ENCODE measurements around the gene VPS13D.
"Not testable (repeated sequence)": the region's sequence is repeated elsewhere in the genome, so short reads cannot be mapped to it uniquely, and the experiment has no call there.

Gene VPS13D

GRCh38 chr1:12448746-12449177, 218.9 kb downstream of the VPS13D start:
- DNase-seq (ENCODE audit: low read depth in 3 of 3) = no peak

DNA sequence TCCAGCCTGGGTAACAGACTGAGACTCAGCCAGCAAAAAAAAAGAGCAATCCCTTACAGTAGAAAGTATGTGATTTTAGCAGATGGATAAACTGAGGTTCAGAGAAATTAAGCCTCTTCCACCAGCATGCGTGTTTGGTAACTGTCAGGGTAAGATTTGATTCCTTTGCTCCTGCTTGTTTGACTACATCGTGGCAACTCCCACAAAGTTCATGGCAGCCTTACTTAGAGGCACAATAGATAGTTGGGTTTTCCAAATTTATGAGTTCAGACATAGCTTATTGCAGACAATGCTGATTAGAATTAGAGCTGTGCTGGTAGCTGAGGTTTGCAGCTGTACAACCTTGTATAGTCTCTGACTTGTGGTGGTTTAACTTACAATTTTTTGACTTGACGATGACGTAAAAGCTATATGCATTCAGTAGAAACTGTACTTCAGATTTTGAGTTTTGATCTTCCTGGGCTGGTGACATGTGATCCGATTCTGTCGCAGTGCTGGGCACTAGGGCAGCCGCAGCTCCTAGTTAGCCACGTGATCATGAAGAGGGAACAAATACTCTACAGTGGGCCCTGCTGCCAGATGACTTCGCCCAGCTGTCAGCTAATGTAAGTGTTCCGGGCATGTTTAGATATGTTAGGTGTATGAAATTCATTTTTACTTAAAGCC, 220.4 kb downstream of the VPS13D start:
- DNase-seq (ENCODE audit: low read depth in 3 of 3) = no peak

GRCh38 chr1:12450756-12451559, 221.1 kb downstream of the VPS13D start:
- no peak for DNase-seq (ENCODE audit: low read depth in 3 of 3)

DNA sequence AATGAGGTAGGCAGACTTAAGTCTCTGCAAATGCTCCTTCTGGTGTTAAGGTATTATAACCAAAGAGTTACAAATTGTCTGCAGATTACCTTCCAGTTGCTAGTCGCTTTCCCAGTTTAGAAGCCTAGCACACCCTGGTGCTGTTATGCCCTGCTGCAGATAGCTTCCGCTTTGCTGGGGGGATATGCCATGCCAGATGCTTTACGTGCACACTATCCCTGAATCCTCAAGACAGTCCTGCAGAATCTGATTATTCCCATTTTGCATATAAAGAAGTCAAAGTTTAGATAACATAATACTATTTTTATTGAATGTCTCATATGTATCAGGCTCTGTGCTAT, 221.7 kb downstream of the VPS13D start:
- no peak for DNase-seq (ENCODE audit: low read depth in 3 of 3)

GRCh38 chr1:12452262-12452661, 222.4 kb downstream of the VPS13D start:
- DNase-seq (ENCODE audit: low read depth in 3 of 3) = no peak

DNA sequence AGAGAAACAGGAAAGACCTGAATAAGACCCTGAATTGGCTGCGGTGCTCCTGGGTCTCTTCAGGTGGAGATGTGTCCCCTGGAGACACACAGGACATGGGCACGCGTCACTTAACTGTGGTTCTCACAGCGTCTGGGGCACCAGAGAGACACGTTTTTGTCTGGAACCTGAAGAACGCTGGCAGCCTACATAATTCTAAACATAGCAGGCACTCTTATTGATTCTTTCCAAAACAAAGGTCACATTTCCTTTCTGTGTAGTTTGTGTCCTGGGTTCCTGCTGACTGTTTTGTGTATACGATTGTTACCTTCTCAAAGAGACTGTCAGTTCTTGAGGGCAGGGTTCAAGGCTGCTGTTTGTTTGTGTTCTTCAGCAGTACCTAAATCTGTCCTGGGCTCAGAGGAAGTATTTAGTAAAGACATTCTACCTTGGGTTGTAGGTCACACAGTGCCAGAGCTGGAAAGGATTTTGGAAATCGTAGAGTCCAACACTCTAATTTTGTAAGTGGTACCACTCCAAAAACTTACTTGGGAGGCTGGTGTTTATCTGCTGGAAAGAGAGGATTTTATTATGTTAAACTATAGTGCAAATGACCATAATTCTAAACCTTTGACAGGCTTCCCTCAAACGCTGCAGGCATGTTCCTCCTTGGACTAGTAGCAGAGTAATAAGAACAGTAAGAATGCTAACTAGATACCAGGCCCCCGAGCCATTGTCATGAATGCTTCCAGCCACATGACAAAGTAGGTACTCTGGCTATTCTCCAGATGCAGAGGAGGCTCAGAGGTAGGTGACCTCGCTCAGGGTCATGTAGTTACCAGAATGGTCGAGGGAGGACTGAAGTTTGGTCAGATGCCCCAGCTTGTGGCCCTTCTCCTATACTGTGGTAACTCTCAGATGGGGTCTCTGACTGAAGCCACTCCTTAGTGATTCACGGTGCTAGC, 223.8 kb downstream of the VPS13D start:
- no peak for DNase-seq (ENCODE audit: low read depth in 3 of 3)

DNA sequence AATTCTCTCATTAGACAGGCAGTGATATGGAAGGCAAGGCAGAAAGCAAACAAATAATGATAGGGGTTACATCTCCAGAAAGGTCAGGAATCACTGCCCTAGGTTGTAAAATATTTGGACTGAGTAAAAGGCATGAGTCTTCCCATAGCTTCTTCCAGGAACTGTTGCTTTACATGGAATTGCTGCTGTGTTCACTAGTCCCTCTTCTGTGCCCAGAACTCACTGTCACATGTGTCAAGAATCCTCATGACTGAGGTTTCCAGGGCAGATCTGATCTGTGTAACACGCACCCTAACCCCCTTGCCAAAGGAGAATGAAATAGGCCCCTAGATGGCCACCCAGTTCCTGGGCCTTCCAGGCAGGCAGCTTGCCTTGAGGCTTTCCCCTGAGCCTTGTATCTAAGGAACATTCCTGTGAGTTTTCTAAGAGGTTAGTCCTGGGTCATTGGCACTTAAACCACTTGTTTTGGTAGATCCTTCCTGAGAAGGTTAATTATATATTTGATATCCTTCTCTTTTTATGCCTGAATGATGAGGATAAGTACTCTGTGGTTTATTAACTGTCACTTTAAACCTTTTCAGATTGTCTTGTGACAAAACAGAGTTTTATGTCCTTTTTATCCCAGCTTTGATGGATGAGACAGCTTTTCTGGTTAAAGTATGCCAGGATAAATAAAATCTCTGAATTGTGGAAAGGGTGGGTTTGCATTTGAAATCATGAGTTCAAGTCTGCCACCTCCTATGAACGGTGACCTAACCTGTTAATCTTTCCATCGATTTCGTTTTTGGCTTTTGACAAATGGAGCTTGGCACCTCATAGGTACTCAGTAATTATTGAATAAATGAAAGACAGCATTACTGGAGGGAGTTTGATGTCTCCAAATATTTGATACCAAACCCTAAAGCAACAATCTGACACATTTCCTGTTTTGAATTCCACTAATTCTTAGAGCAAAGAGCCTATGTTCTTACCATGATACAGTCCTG, 224.9 kb downstream of the VPS13D start:
- DNase-seq (ENCODE audit: low read depth in 3 of 3) = no peak

GRCh38 chr1:12456081-12456480, 226.3 kb downstream of the VPS13D start:
- not testable (repeated sequence) for DNase-seq (ENCODE audit: low read depth in 3 of 3)

DNA sequence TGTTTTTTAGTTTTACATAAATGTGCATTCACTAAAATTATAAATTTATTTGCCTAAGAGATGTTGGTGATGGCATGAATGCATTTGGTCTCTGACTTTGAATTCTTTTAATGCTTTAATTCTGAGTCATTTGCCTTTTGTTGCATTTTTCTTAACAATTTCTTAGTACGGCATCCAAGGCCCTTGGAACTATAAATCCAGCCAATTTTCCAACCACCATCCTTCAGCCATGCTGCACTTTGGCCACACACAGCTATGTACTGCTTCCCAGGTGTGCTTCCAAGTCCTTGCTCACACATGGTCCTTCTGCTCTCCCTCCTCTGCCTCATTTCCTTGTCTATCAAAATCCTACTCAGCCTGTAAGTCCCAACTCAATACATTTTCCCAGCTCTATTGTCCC, 227.1 kb downstream of the VPS13D start:
- DNase-seq (ENCODE audit: low read depth in 3 of 3) = no peak

- DNase-seq (ENCODE audit: low read depth in 3 of 3) = no peak
These were observed 227.9 kb downstream of the VPS13D start for GRCh38 chr1:12457771-12458170.

GRCh38 chr1:12458571-12458970, 228.7 kb downstream of the VPS13D start:
- no peak for DNase-seq (ENCODE audit: low read depth in 3 of 3)

DNA sequence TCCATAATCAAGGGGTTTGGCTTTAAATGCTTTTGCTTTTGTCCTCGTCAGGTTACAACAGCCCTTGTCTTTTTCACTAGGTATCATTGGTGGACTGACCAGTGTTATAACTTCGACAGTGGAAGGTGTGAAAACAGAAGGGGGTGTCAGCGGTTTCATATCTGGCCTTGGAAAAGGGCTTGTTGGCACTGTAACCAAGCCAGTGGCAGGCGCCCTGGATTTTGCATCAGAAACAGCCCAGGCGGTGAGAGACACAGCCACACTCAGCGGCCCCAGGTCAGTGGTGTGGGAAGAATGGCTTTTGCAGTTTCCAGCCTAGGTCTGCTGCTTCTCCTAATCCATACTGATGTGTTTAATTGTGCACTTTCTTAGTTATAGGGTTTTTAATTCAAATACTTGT, 230.3 kb downstream of the VPS13D start:
- no peak for DNase-seq (ENCODE audit: low read depth in 3 of 3)

DNA sequence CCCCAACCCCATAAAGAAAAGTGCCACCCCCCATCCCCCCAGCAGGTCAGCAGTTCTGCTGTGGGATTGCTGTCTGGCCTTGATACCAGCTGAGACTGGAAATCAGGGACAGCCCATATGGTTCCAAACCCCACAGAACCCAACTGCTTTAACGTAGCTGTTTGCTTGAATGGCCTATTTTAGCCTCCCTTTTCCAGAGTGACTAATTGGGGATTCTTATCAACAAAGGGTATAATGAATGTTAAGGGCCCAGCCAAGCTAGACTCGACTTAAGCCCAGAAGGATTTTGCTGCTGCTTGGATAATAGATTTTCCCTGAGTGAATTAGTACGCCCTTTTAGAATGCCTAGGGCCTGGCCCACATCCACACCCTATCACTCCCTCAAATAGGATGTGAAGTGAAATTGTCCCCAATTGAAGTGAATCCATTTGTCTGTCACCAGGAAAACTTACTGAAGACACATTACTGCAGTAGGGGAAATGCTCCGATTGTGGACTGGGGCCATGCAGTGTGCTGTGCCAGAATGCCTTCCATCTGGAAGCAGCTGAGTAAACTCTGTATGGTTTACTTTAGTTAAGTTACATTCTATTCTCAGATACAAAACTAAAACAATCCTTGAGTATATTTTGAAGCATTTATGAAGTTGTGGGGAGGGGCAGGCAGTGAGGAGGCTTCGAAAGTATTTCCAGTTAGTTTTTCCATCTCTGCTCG, 231.2 kb downstream of the VPS13D start:
- no peak for DNase-seq (ENCODE audit: low read depth in 3 of 3)

GRCh38 chr1:12461754-12462153, 231.9 kb downstream of the VPS13D start:
- DNase-seq (ENCODE audit: low read depth in 3 of 3) = no peak

DNA sequence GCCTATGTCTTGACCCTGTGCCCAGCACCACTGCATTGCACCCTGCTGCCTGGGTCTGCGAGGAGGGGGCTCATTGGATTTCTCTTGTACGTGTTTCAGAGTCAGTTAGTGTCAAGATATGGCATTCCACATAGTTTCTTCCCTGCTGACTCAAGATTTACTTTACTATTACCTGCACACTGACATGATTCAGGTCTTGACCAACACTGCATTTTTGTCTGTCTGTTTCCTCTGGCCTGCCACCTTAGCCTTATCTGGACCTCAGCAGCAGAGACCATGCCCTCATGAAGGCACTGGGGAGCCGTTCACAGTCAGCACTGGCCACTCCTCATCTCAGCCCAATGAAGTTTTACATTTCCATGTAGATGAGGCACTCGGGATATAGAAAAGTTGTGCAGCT, 232.8 kb downstream of the VPS13D start:
- DNase-seq (ENCODE audit: low read depth in 3 of 3) = no peak

DNA sequence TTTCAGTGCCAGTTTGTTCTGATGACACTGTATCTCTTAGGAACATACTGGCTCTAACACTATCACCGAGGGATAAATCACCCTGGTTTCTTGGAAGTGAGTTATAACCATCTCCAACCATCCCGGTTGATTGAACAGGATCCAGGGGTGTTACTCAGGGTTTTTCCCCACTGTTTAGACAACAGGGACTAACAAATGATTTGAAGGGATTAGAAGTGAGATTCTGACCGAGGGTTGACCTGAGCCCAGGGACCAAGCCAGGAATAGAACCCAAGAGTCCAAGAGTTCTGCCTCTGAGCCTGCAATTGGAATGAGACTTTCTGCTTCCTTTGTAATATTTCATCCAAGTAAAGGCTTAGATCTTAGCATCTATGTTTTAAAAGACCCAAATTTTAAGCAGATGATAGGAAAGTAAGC, 234.2 kb downstream of the VPS13D start:
- no peak for DNase-seq (ENCODE audit: low read depth in 3 of 3)

DNA sequence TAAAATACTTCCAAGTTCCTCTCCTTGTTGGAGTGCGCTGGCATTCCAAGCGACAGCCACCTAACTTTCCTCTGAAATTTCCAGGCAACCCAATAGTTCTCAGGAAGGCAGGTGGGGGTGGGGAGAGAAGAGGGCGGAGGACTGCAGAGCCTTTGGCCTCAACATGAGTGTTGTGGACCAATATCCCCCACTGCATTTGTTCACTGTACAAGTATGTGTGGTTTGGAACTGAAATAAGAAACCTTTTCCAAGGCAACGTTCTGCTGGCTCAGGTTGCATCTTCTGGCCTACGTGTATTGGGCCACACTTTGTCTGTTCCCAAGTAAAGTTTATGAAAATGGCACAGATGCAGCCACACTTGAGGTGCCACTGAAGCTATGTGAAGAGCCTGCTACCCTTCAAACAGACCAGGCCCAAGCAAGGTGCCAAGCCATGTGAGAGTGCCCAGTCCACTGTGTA, 234.8 kb downstream of the VPS13D start:
- DNase-seq (ENCODE audit: low read depth in 3 of 3) = no peak

DNA sequence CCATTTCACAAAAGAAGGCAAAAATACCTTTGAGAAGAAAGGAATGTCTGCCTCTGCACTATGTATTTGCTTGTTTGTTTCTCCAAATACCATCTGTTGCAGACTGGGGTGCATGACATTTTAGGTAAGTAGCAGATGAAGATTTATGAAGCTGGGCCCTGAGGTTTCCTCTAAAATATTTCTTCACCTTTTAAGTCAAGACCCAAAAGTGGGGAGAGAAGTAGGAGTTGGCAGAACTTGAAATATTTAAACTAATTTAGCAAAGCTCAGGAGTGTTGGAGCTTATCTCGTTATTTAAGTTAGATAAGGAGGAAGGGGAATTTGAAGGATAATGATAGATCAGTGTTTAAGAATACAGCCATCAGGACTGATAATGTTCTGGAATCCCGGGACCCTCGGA, 235.3 kb downstream of the VPS13D start:
- DNase-seq (ENCODE audit: low read depth in 3 of 3) = no peak

DNA sequence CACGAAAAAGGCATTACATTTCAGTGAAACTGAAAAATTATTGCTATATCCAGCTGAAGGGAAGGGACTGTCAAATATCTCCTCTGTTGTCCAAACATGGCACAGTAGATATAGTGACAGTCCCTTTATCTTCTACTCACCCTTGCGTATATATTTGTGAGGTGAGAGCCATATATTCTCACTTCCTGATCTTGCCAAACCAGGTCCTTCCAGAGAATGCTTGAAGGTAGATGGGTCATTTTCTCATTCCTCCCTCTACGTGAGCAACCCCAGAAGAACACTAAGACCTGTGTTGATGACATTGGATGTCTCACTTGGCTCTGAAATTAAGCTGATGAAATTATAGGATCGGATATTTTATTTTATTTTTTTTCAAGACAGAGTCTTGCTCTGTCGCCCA, 237.0 kb downstream of the VPS13D start:
- DNase-seq (ENCODE audit: low read depth in 3 of 3) = no peak

DNA sequence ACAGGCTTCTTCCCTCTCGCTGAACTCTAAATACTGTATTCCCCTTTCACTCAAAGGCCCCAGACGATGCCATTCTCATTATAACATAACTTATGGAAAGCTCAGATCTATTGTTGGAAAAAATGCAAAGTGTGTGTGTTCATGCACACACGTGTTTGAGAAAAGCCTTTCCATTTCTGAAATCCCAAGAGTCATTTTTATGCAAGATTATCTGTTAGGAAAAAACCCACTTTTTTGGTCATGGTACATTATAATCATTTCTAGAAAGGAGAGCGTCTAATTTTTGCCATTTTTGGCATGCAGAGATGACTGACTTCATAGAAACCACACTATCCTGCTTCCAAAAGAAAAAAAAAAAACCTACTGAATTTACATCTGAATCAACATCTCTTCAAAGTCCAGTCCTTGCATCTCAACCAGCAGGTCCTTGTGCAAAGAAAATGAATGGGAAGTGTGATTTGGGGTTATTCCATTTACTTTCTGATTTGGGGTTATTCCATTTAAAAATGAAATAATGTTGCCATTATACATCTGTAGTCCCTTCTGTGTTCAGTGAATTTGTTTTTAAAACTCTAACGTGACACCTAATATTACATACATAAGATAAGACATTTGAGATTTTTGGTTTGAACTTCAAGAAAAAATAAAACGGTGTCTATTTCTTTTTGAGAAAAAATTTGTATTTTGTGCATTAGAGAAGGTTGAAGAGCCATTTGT, 237.9 kb downstream of the VPS13D start:
- DNase-seq (ENCODE audit: low read depth in 3 of 3) = no peak
